ENCODE data around the gene STXBP6. TPM values are rescaled to one million over a fixed set of nuclear protein-coding genes. Genes with fewer than 3 reads are reported as not detected.

The STXBP6 gene
- total and polyA plus RNA-seq, 10 of the 15 experiments (the other 5 are each of a cell fraction or from before 2014, with no cell fraction given), result 1.2 to 47.3 (median 1.9) TPM

GRCh38 chr14:24784981-24785380 is 265.0 kb downstream of the STXBP6 start:
- ChIA-PET CTCF (no interaction called here), RAD21 (ENCODE audit: unreplicated experiment) (interaction anchor here (1.1 to 1.9 kb wide), 2 partner anchors 15 to 73 kb away, joined by 3 to 4 read pairs; no protein-coding TSS in a partner anchor), SMC1A (ENCODE audit: uncharacterized antibody, unreplicated experiment) (interaction anchor here (0.8 to 5.5 kb wide), 2 partner anchors 9 to 21 kb away, joined by 3 to 28 read pairs; no protein-coding TSS in a partner anchor), POLR2A (no interaction called here)
- Histone ChIP-seq H3K9me3 (replicated peaks; ENCODE audit: control insufficient read depth, insufficient read depth, low read length) (no peaks in the 10 kb centered on the region), H3K79me2 (ENCODE audit: control insufficient read depth, insufficient read depth, low read length) (no peaks in the 10 kb centered on the region), H3K4me2 (ENCODE audit: control insufficient read depth, insufficient read depth) (no peak overlapping the region), H3K4me3 (no peak overlapping the region), H3K9ac (ENCODE audit: control insufficient read depth, insufficient read depth, low read length) (no peak overlapping the region), H3K27me3 (replicated peaks in 1 of 2; ENCODE audit: control insufficient read depth in 2 of 2, insufficient read depth in 2 of 2, low read length in 1 of 2) (no peaks in the 10 kb centered on the region), H4K20me1 (ENCODE audit: control insufficient read depth, insufficient read depth) (no peaks in the 10 kb centered on the region), H3K27ac (ENCODE audit: control insufficient read depth, insufficient read depth) (no peak overlapping the region), H3K36me3 (ENCODE audit: control insufficient read depth in 2 of 2, insufficient read depth in 2 of 2, low read length in 1 of 2) (no peaks in the 10 kb centered on the region), H3K4me1 (ENCODE audit: control insufficient read depth, insufficient read depth, low read length) (no peaks in the 10 kb centered on the region), H2AFZ (ENCODE audit: control insufficient read depth, low read depth, low read length) (no peak overlapping the region)
- FAIRE-seq (no peak), DNase-seq (ENCODE audit: low read depth, low spot score) (no peak), ATAC-seq (no peak)
- BruUV-seq (replicated peaks), result no TSS peak
- in situ Hi-C loops (cut with MboI) (no loop called here), intact Hi-C loops (cut with micrococcal nuclease; ENCODE audit: unreplicated experiment) (no loop called here)
- TF ChIP-seq JUND (IDR thresholded peaks at IDR 0.05; ENCODE audit: low read depth, low read length), result no peak
- TF ChIP-seq PRDM15 (CRISPR knock-in tag; IDR thresholded peaks at IDR 0.05), result no peak
- no peak for TF ChIP-seq RAD51 (IDR thresholded peaks at IDR 0.05)
- no peak for TF ChIP-seq BRCA1 (IDR thresholded peaks at IDR 0.05; ENCODE audit: low read depth, low read length)
